CD4-positive, alpha-beta memory T cell (primary cell): ENCODE results near the gene CCDC146. TPM values are rescaled to one million over a fixed set of nuclear protein-coding genes. Genes with fewer than 3 reads are reported as not detected.

Experiments
- CTCF ChIA-PET: fragments of 350-600 bp; sonication (Branson Sonifier 250); formaldehyde crosslinking; loops from one replicate; lab custom pipeline; 2021; ENCODE audit warnings: inconsistent platforms; ENCODE audit not compliant: partially characterized antibody; lab: Charles Lee
- POLR2A ChIA-PET: fragments of 350-600 bp; sonication (Branson Sonifier 250); formaldehyde crosslinking; loops from one replicate; lab custom pipeline; 2021; ENCODE audit not compliant: partially characterized antibody; lab: Charles Lee
- DNase-seq, 5 donors: peaks; one replicate each; pipeline versions ENCODE4 v3.0.0 to v3.0.0-alpha.2; 2020 to 2022; ENCODE audit warnings: mixed read lengths in 1 of 5
- H3K27ac ChIP-seq: one replicate; pipeline ENCODE4 v1.7.0; 2013; ENCODE audit warnings: low read depth, low read length
- H3K27me3 ChIP-seq: 2 replicates; pipeline ENCODE4 v1.7.0; 2013; ENCODE audit warnings: mild to moderate bottlenecking, low read length, moderate library complexity; ENCODE audit not compliant: insufficient read depth
- H3K36me3 ChIP-seq: 2 replicates; pipeline ENCODE4 v1.7.0; 2013; ENCODE audit warnings: mild to moderate bottlenecking, low read length, moderate library complexity; ENCODE audit not compliant: insufficient read depth
- H3K4me1 ChIP-seq: 2 replicates; pipeline ENCODE4 v1.7.0; 2013; ENCODE audit warnings: mild to moderate bottlenecking, low read length, moderate library complexity; ENCODE audit not compliant: insufficient read depth
- H3K4me3 ChIP-seq, 2 donors: one replicate each; pipeline ENCODE4 v1.7.0; 2013; ENCODE audit warnings: low read length in 2 of 2, mild to moderate bottlenecking in 1 of 2
- H3K9me3 ChIP-seq, 2 donors: one replicate each; pipeline ENCODE4 v1.7.0; 2013; ENCODE audit warnings: low read length in 2 of 2, control low read depth in 1 of 2; ENCODE audit not compliant: control insufficient read depth in 1 of 2
- H3K27ac Mint-ChIP-seq, 7 donors: one replicate each; pipeline ENCODE4 v1.8.0; 2020 to 2021; ENCODE audit warnings: mixed read lengths in 7 of 7, mild to moderate bottlenecking in 6 of 7, inconsistent platforms in 3 of 7, moderate library complexity in 3 of 7
- H3K27me3 Mint-ChIP-seq, 2 donors: one replicate each; pipeline ENCODE4 v1.8.0; 2020 to 2021; ENCODE audit warnings: mixed read lengths in 2 of 2
- H3K36me3 Mint-ChIP-seq, 2 donors: one replicate each; pipeline ENCODE4 v1.8.0; 2020 to 2021; ENCODE audit warnings: mixed read lengths in 2 of 2, inconsistent platforms in 1 of 2, mild to moderate bottlenecking in 1 of 2
- H3K4me1 Mint-ChIP-seq, 4 donors: one replicate each; pipeline ENCODE4 v1.8.0; 2020 to 2021; ENCODE audit warnings: mixed read lengths in 4 of 4, mild to moderate bottlenecking in 1 of 4
- H3K4me3 Mint-ChIP-seq, 8 donors: one replicate each; pipeline ENCODE4 v1.8.0; 2020 to 2021; ENCODE audit warnings: mixed read lengths in 8 of 8, mild to moderate bottlenecking in 7 of 8, moderate library complexity in 6 of 8, inconsistent platforms in 3 of 8
- H3K9me3 Mint-ChIP-seq, 8 donors: one replicate each; pipeline ENCODE4 v1.8.0; 2020 to 2021; ENCODE audit warnings: mixed read lengths in 8 of 8, mild to moderate bottlenecking in 5 of 8, inconsistent platforms in 3 of 8, moderate library complexity in 1 of 8
- intact Hi-C: fragments of 100-400 bp; cut with micrococcal nuclease; formaldehyde crosslinking; loops from one replicate; pipeline ENCODE4 v1.15.1; 2023
- polyA plus RNA-seq, 2 donors: library from polyadenylated mRNA; unstranded; fragments of 300-500 nt; fragmentation: Illumina TruSeq; gene quantifications; one replicate each; pipeline ENCODE4 v1.2.3, GENCODE V29; 2021
- total RNA-seq, 2 experiments: library from RNA; stranded (reverse); gene quantifications; one replicate each; pipeline ENCODE4 v1.2.3, GENCODE V29; 2021

Gene CCDC146
- total and polyA plus RNA-seq, 4 experiments from 2014 or later, result 2.5 to 16.0 (median 9.1) TPM

DNA sequence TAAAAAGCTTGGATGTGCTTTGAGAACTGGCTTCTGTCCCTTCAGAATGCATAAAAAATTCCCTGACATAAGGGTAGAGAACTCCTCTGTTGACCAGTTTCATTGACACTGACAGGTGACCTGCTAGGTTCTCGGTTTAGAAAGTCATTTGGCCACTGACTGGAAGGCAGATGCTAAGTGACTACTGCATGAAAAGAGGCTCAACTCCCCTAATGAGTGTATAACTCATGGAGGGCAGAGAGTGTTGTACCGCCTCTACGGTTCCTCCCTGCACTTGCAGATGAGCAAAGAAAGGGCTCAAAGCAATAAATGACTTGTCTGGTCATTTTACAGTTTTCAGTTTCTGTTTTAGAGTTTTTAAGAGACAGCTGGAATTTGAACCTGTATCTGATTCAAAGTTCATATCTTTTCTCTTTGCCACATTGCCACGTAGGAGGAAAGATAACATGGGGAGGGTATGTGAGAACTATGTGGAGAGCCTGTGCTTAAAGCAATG is 80.1 kb downstream of the CCDC146 start:
- Histone ChIP-seq H3K4me1 (peaks cover 34% of the 10 kb centered on the region), H3K27ac (no peak overlapping the region), H3K9me3 (no peaks in the 10 kb centered on the region), H3K36me3 (no peaks in the 10 kb centered on the region), H3K4me3 (no peak overlapping the region), H3K27me3 (no peaks in the 10 kb centered on the region)
- peaks cover 23 to 36% (median 30%) of the 10 kb centered on the region in 4 donors for H3K4me1 Mint-ChIP-seq
- H3K36me3 Mint-ChIP-seq, result peaks cover 0 to 9% of the 10 kb centered on the region in 2 donors
- H3K27me3 Mint-ChIP-seq, result no peaks in the 10 kb centered on the region
- DNase-seq, result no peak
- intact Hi-C loops, result loop anchor here (5.0 kb wide), 1 partner anchor 335 kb away; the partner anchor contains the start of gene PTPN12
- CTCF ChIA-PET, result no interaction called here
- POLR2A ChIA-PET, result no interaction called here
- no peak overlapping the region for H3K27ac Mint-ChIP-seq
- H3K9me3 Mint-ChIP-seq, result peaks cover 0 to 1% (median 0%) of the 10 kb centered on the region in 8 donors
- H3K4me3 Mint-ChIP-seq, result no peak overlapping the region

DNA sequence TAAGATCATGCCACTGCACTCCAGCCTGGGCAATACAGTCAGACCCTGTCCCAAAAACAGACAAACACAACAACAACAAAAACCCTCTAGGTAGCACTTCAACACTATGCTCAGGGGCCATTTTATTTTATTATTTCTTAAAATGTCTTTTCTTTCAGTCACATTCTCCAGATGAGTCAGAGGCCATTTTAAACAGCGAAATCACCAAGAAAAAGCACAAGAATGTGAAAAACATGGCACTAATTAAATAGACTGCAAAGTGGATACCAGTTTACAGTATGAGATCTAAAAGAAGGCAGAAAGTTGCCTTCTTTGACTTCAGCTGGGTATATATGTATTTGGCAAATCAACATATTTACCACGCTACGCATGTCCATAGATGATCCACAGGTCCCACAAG is 83.3 kb downstream of the CCDC146 start:
- intact Hi-C loops, result no loop called here
- H3K4me1 Mint-ChIP-seq, result peaks cover 2 to 8% (median 4%) of the 10 kb centered on the region in 4 donors
- POLR2A ChIA-PET, result interaction anchor here (1.8 kb wide), 1 partner anchor 12 kb away, joined by 4 read pairs; no protein-coding TSS in a partner anchor

DNA sequence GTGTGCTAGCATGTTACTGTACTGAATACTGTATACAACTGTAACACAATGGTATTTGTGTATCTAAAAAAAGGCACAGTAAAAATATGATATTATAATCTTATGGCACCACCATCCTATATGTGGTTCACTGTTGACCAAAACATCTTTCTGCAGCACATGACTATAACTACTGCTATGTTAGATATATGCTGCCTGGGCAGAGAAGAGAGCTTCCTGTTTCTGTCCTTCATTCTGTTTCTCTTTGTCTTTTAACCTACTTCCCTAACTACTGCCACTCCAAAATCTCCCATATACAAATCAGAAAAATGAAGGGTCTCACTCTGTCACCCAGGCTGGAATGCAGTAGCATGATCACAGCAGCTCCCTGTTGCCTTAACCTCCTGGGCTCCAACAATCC is 86.0 kb downstream of the CCDC146 start:
- intact Hi-C loops, result no loop called here
- Mint-ChIP-seq H3K4me1 (no peaks in the 10 kb centered on the region), H3K27ac (peak overlapping the region in 1 of 7 donors; percentile 48), H3K27me3 (no peaks in the 10 kb centered on the region), H3K9me3 (peaks cover 0 to 29% (median 23%) of the 10 kb centered on the region in 8 donors), H3K36me3 (peaks cover 10 to 21% of the 10 kb centered on the region in 2 donors), H3K4me3 (no peak overlapping the region)
- no peak for DNase-seq
- H3K9me3 ChIP-seq, result peaks cover 0 to 10% of the 10 kb centered on the region in 2 donors
- H3K36me3 ChIP-seq, result no peaks in the 10 kb centered on the region
- POLR2A ChIA-PET, result no interaction called here
- no peak overlapping the region for H3K4me3 ChIP-seq
- H3K27ac ChIP-seq, result no peak overlapping the region
- H3K4me1 ChIP-seq, result no peaks in the 10 kb centered on the region
- CTCF ChIA-PET, result no interaction called here
- no peaks in the 10 kb centered on the region for H3K27me3 ChIP-seq

More for the DNA sequence above, 83.3 kb downstream of the CCDC146 start:
- no peaks in the 10 kb centered on the region for H3K36me3 ChIP-seq
- H3K27ac ChIP-seq, result no peak overlapping the region
- Mint-ChIP-seq H3K9me3 (peaks cover 0 to 25% (median 19%) of the 10 kb centered on the region in 8 donors), H3K27ac (no peak overlapping the region), H3K27me3 (no peaks in the 10 kb centered on the region), H3K36me3 (peaks cover 10 to 25% of the 10 kb centered on the region in 2 donors), H3K4me3 (no peak overlapping the region)
- no peaks in the 10 kb centered on the region for H3K27me3 ChIP-seq
- H3K9me3 ChIP-seq, result peaks cover 0 to 10% of the 10 kb centered on the region in 2 donors
- no peak overlapping the region for H3K4me3 ChIP-seq
- DNase-seq, result no peak
- CTCF ChIA-PET, result no interaction called here
- H3K4me1 ChIP-seq, result peaks cover 4% of the 10 kb centered on the region

DNA sequence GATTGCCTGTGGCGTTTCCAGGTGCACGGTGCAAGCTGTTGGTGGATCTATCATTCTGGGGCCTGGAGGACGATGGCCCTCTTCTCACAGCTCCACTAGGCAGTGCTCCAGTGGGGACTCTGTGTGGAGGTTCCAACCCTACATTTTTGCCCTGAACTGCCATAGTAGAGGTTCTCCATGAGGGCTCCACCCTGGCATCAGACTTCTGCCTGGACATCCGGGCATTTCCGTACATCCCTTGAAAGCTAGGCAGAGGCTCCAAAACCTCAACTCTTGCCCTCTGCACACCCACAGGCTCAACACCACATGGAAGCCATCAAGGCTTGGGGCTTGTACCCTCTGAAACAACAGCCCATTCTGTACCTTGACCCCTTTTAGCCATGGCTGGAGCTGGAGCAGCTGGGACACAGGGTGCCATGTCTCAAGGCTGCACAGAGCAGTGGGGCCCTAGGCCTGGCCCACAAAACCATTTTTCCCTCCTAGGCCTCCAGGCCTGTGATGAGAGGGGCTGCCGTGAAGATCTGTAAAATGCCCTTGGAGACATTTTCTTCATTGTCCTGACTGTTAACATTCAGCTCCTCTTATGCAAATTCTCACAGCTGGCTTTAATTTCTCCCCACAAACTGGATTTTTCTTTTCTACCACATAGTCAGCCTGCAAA is 87.2 kb downstream of the CCDC146 start:
- Histone ChIP-seq H3K9me3 (peaks cover 0 to 10% of the 10 kb centered on the region in 2 donors), H3K36me3 (no peaks in the 10 kb centered on the region), H3K4me3 (no peak overlapping the region), H3K27me3 (no peaks in the 10 kb centered on the region), H3K4me1 (no peaks in the 10 kb centered on the region), H3K27ac (no peak overlapping the region)
- ChIA-PET CTCF (no interaction called here), POLR2A (no interaction called here)
- Mint-ChIP-seq H3K9me3 (peaks cover 0 to 29% (median 23%) of the 10 kb centered on the region in 8 donors), H3K4me3 (no peak overlapping the region), H3K4me1 (no peaks in the 10 kb centered on the region), H3K27ac (no peak overlapping the region), H3K27me3 (no peaks in the 10 kb centered on the region), H3K36me3 (peaks cover 10 to 21% of the 10 kb centered on the region in 2 donors)
- intact Hi-C loops, result no loop called here
- no peak for DNase-seq

DNA sequence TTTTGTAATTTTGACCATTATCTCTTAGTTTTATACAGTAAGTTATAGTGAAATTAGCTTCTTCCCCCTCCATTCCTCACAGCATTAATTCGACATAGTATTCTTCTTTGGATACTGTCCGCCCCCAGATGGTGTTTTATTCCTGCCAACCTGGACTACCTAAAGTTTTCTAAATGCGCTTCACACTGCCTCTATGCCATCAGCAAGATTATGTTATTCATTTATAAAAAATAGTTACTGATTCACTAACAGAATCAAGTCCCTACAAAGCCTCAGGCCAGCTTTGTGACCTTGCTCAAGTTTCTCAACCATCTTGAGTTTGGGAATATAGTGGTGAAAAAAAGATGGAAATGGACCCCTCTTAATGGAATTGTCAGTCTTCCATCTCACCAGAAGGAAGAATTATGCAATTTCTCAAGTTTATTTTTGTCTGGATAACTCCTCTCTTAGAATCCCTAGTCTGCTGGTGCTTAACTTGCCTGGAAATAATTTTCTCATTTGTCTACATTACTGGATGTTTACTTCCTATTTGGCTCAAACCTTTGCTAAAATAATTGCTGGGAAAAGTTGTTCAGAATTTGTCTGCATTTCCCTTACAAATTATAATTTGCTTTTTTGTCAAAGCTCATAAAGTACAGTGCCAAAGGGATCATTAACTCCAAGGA is 93.9 kb downstream of the CCDC146 start:
- CTCF ChIA-PET, result interaction anchor here (0.9 kb wide), 1 partner anchor 174 kb away, joined by 5 read pairs; no protein-coding TSS in a partner anchor
- intact Hi-C loops, result no loop called here
- Mint-ChIP-seq H3K9me3 (peaks cover 0 to 18% (median 7%) of the 10 kb centered on the region in 8 donors), H3K27me3 (no peaks in the 10 kb centered on the region), H3K36me3 (peaks cover 4 to 9% of the 10 kb centered on the region in 2 donors), H3K27ac (no peak overlapping the region), H3K4me1 (no peaks in the 10 kb centered on the region), H3K4me3 (no peak overlapping the region)
- POLR2A ChIA-PET, result interaction anchor here (0.9 to 1.7 kb wide), 2 partner anchors 9 to 17 kb away, joined by 3 read pairs; partner anchors contain the start of gene FGL2
- DNase-seq, result no peak
- no peak overlapping the region for H3K27ac ChIP-seq
- H3K9me3 ChIP-seq, result no peaks in the 10 kb centered on the region
- H3K4me3 ChIP-seq, result no peak overlapping the region
- H3K27me3 ChIP-seq, result no peaks in the 10 kb centered on the region
- H3K36me3 ChIP-seq, result no peaks in the 10 kb centered on the region
- H3K4me1 ChIP-seq, result no peaks in the 10 kb centered on the region

DNA sequence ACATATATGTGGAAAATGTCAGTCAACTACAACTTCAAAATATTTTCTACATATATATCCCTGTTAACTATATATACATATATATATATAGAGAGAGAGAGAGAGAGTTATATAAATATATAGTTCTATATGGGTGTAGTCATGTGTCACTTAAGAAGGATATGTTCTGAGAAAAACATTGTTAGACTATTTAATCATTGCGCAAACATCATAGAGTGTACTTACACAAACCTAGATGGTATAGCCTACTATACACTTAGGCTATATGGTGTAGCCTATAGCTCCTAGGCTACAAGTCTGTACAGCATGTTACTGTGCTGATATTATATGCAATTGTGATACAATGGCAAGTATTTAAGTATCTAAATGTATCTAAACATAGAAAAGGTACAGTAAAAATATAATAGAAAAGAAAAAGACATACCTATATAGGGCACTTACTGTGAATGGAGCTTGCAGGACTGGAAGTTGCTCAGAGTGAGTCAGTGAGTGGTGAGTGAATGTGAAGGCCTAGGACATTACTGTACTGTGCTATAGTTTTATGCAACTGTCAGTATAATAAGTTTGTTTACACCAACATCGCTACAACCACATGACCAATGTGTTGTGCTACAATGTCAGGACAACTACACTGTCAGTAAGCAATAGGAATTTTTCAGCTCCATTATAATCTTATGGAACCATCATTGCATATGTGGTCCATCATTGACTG is 95.2 kb downstream of the CCDC146 start:
- H3K4me3 ChIP-seq, result no peak overlapping the region
- Mint-ChIP-seq H3K4me3 (no peak overlapping the region), H3K9me3 (peaks cover 0 to 17% (median 7%) of the 10 kb centered on the region in 8 donors), H3K27ac (no peak overlapping the region), H3K36me3 (peaks cover 4 to 12% of the 10 kb centered on the region in 2 donors), H3K27me3 (no peaks in the 10 kb centered on the region), H3K4me1 (peaks cover under 1 to 9% (median 3%) of the 10 kb centered on the region in 4 donors)
- ChIA-PET CTCF (no interaction called here), POLR2A (interaction anchor here (1.7 kb wide), 1 partner anchor 18 kb away, joined by 3 read pairs; the partner anchor contains the start of gene FGL2)
- H3K27me3 ChIP-seq, result no peaks in the 10 kb centered on the region
- no peak overlapping the region for H3K27ac ChIP-seq
- H3K36me3 ChIP-seq, result no peaks in the 10 kb centered on the region
- DNase-seq, result no peak
- H3K9me3 ChIP-seq, result no peaks in the 10 kb centered on the region
- H3K4me1 ChIP-seq, result peaks cover 4% of the 10 kb centered on the region
- intact Hi-C loops, result no loop called here
